CD4-positive, alpha-beta T cell treated with Interleukin-1 beta for 1 hour (primary cell): Measurements from ENCODE around the gene TSPOAP1.
A peak's percentile ranks its signal among the peaks of the same experiment; 100 is the strongest.

Experiments used
- DNase-seq, 2 donors: peaks; one replicate each; pipeline ENCODE4 v3.0.0-alpha.2; 2020 to 2022

The TSPOAP1 gene

DNA sequence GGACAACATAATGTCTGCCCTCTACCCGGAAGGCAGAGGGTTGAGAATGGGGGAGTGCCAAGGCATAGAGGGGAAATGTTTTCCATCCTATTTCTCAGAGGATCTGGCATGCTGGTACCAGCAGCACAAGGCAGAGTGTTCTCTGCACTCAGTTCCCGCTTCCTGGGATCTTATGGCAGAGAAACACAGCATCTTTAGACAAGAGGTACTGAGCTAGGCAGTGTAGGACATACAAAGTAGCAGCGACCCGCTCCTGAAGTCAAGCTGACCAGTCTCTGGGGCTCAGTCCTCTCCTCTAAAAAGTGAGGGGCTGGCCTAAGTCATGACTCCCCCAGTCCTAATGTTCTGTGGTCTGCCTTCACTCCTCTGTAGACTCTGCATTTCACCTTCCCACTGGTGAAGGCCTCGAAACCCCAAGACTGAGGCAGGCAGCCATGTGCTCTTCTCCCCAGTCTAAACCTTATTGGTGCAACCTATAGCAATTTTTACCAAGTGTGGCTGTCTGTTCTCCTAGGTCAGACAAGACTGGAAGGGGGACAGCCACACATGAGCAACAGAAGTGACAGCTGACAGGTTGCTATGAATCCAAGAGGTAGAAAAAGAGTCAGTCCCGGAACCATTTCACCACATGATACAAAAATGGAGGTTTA lies 11.3 kb upstream of the TSPOAP1 start:
- peak in 1 of 2 donors; percentile 35 for DNase-seq

DNA sequence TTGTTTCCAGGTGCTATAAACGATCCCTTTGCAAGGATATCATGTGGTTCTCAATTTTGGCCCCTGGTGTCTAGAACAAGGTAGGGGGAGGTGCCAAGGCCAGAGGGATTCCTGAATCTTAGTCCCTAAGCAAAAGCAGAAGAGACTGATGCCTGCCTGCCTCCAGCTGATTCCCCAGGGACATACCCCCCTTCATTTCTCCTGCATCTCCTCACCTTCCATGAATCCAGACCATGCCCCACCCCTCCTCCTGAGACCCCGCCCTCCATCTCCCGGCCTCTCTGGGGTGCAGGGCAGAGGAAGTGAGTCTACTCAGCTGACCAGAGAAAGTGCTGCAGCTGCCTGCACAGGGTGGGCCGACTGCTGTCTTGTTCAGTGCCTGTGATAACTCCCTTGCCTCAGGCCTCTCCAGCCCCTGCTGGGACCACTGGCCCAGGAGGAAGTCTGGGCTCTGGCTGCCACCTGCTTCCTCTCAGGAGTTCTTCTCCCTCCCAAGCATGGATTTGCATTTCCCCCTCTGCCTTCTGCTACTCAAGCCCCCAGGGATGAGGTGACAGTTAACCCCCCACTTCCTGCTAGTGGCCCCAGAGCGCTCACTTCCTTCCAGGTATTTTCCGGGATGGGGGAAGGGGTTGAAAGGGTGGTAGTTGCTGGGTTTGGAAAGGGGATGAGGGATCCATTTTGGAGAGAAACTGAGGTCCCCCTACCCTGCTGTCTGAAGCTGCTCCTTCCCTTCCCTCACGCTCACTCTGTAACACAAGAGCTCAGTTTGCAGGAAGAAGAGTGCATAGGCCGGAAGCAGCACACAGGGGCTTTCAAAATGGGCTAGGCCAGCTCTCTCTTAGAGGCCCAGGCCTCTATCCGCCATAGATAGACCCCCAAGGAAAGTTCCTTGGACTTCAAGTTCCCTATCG lies 10.5 kb upstream of the TSPOAP1 start:
- peak; percentile 44 to 70 for DNase-seq

DNA sequence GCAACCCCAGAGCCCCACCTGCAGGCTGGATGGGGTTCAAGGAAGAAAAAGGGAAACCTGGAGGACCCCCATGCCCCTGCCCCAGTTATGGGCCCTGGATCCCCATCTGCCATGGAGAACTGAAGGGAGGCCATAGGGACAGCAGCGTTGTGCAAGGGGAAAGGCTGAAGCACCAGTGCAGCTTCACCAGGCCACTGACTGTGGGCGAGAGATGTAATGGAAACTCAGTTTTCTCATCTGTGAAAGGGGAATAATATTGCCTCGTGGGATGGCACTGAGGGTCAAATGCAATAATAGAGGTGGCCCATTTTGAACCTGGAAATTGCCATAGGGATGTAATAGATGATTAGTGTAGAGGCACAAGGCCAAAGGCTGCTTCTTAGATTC lies 9.9 kb upstream of the TSPOAP1 start:
- DNase-seq, result no peak

DNA sequence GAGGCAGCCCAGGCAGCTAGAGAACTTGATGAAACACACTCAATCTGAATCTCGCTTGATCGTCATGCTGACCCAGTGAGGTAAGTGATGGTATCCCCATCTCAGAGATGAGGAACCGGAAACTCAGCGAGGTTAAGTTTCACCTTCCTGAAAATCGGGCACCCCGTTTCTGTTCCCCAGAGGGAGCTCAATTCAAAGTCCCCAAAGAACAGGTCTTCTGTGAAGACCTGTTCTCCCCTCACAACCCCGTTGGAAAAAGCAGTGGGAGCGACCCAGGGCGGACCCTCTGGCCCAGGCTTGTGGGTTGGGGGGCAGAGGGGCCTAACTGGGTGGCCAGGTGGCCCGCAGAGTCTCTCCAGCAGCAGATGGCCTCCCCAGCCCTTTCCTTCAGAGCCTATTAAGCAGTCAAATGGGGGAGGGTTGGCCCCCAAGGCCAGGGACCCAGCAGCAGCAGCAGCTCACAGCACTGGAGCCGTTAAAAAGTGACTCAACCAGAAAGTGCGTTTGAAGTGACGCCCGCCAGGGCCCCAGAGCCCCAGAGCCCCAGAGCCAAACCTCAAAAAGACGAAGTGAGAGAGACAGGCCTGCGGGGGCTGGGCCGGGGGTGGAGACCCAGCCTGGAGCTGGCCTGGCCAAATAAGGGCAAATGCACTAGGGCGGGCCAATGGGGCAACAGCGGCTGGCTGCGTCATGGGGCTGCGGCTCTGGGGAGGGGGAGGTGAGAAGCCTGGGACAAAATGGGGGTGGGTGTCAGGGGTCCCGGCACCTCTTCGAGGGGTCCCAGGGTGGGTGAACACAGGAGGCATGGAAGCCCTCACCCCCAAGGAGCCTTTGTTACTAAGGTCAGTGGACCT lies 9.2 kb upstream of the TSPOAP1 start:
- DNase-seq, result peak; percentile 92 to 95

DNA sequence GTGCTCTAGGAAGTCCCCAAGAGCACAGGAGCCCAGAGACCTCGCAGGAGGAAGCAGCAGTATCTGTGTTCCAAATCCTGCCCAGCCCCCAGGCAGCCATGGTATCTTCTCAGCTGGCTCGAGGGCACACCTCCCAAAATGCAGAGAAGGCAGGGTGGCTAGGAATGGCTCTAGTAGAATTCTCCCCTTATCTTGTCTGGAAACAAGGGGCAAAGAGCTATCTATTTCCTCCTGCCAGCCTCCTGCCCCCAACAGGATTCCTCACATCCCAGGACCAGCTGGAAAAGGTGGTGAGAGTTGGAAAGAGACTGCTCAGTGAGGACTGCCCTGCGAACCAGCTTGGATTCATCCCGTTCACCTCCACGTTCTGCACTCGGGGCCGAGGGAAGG lies 8.6 kb upstream of the TSPOAP1 start:
- peak; percentile 71 to 73 for DNase-seq

DNA sequence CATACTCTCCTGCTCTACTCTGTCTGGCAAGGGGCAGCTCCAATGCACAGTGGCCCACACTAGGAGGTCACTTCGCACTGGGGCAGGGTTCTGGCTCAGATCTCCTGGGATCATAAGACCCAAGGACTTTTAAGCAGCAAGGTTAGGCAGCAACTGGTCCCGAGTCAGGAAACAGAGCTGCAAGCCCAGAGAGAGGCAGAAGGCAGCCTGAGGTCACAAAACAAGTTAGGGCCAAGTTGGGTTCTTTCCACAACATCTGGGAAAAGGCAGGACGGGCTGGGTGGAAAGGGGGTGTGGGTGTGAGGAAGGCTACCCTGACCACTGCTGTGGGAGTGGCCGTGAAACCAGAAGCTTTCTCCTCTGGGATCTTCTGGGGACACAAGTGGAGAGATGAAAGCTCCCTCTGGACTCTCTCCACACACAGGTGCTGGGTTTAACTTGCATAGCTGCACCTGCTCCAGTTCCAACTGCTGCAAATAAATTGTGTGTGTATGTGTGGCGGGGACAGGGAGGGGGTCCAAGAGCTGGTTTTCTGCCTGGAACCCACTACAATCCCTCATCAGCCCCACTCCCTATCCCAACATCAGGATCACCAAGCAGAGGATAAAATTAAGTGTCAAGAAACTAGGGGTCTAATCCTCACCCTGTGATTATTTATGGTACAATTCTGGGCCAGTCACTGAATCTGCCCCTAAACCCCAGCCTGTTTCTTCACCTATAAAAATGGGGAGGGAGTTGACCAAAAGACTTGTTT lies 8.0 kb upstream of the TSPOAP1 start:
- DNase-seq, result no peak

DNA sequence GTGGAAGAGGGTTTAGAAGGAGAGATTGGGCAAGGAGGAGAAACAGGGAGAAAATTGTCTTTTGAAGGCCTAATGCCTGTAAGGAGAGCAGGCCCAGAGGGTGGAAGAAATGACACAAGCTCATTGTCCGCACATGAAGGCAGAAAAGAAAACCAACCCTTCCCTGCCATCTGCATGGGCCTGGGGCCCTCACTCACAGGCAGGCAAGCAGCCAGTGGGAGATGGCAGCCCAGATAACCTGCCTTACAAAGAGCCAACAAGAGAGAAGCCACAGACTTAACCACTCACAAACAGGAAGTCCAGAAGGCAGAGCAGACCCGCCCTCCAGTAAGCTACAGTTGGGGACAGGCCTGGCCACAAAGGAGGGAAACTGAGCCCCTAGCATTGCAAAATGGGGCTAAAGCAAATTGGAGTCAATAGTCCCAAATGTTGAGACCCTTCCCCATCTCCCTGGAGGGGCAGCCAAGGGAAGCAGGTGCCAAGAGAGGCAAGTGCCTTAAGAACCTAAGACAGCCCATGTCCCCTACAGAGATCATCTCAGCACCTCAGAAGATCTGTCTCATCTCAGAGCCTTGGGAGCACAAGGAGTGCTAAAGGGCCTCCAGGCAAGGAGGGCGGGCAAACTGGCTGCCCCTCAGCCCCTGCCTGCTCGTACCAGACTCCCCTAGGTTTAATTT lies 7.3 kb upstream of the TSPOAP1 start:
- DNase-seq, result peak; percentile 79 to 83

DNA sequence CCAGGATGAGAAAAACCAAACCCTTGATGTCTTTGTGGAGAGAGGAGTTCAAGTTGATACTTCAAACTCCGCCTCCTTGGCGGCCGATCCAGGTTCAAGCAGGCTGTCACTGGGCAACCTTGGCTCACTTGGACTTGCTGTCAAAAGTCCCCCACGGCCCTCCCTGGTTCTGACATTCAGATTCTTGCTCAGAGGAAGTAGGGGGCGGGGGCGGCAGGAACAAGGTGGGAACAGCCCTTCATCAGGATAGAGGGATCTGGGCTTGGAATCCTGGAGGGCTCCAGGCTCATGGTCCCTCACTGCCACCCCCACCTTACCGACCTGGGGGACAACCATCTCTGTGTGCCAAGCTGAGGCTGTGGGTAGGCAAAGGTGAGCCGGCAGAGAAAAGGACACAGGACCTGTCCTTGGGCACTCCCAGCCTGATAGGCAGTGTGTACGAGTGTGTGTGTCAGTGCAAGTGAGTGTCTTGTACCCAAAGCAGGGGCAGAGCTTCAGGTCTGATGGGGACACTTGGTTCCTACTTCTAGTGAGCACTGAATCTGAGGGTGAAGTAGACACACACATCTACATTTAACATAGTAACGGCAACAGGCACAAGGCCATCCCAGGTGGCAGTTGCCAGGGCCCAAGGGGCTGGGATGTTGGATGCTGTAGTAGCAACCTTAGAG lies 6.6 kb upstream of the TSPOAP1 start:
- peak in 1 of 2 donors; percentile 34 for DNase-seq

DNA sequence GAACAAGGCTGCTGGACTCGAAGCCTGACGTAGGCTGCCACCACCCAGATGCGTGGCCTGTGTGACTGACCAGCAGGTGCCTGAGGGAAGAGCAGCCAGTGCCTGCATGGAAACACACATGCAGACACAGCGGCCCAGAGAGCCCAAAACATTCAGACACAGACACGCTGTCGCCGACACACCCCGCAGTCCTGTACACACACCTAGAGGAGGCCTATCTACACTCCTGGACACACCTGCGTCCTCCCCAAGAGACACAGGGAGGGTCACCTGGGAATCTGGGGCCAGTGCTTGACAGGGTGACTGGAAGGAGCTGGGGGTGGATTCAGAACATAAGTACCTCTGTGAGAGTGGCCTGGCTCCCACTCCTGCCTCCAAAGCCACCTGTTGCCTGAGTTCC lies 6.1 kb upstream of the TSPOAP1 start:
- DNase-seq, result no peak

DNA sequence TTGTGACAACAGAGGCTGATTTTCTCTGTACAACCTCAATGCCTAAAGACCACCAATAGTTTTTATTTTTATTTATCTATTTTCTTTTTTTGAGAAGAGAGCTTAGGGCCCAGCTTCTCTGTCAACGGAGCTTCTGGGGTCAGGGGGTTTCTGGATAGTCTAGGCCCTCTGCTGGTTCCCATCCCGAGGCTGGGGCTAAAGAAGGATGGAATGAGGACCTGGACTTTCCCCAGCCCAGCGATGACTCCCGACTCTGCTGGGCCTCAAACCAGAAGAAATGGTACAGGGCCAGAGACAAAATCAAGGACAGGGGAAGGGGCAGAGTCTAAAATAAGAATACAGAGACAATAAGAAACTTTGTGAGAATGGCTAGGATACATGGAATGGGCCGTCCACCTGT lies 5.7 kb upstream of the TSPOAP1 start:
- DNase-seq, result no peak

DNA sequence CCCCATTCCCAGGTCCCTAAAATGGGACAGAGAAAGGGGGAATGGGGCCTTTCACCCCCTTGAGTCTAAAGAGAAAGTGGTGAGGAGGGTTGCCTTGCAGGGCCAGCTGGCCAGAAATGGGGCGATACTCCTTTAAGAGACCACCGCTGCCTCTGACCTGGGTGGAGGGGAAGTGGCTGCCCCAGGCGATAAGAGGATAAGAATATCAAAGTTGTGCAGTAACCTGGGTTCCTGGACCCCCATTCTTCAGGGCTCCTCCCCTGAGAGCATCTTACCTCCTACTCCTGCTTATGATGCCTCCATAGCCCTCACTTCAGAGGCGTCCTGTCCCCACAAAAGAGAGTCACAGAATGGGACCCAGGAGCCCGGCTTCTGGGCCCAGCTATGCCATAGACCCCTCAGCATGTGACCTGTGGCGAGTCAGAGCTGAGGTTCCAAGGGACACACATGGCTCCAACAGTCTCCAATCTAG lies 5.2 kb upstream of the TSPOAP1 start:
- DNase-seq, result peak in 1 of 2 donors; percentile 37

DNA sequence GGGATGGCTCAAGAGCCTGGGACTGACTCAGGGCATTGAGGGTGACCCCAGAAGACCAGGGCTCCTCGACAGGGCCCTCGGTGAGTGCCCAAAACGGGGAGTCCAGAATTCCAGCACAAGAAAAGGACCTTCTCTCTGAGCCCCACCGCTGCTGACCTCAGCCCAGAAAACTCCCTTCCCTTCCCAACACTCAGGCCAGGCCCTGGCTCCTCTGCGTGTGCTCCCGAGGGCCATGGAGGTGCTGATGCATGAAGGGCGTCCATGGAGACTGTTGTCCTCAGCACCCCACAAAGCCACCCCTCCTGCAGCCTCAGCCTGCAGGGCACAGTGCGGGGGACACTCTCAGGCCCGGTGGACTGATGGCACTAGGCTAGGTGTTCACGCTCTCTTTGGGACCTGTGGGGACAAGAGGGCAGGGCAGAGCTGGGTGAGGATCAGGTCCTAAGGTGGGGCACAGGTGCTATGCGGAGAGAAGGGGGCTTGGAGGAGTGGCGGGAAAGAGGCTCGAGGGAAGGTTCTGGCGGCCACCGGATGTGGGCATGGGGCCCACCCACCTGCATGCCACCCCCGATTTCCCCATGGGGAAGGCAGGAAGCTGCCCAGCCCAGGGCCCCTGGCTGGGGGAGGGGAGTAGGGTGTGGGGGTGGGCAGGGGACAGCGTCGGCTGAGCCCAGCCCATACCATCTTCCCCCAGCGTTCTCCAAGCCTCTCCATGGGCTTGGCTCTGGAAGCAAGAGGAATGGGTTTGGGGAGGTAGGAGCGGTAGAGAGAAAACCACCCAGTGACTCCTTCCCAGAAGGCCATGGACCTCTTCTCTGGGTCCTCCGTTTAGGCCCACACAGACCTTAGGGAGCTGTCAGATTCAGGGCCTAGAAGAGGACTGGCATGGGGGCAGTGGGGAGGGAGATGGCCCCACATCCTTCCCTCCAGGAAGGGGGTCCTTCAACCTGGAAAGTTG lies 4.5 kb upstream of the TSPOAP1 start:
- peak in 1 of 2 donors; percentile 50 for DNase-seq

DNA sequence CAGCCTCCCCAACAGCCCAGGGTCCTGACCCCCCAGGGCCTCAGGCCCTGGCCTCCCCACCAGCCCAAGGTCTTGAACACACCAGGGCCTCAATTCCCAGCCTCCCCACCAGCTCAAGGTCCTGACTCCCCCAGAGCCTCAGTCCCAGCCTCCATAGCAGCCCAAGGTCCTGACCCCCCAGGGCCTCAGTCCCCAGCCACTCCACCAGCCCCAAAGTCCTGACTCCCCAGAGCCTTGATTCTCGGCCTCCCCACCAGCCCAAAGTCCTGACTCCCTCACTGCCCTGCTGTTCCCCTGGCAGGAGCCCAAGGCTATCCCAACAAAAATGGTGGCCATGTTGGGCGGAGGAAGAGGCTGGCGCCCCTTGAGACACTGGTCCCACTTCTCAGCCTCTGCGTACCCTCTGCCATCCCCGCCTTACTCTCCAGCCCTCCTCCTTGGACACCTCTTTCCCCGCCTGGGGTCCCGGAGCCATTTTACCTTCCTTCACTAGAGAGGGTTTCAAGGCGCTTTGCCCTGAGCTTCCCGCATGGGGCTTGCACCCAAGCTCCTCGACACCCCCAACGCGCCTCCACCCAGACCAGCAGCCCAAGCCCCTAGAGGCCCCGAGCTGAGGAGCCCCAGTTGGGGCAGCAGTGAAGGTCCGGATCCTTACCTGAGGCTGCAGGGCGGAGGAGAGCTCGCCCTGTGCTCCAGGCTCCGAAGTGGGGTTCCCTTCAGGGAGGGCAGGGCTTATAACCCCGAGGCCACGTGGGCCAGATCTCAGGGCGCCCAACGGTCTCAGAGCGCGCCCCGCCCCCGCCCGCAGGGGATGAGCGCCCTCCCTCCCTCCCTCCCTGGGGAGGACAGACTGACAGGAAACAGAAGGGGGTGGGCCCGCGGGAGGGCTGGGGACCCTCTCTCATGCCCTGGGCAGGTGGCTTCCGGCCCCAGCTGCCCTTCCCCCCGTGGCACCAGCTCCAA lies 3.5 kb upstream of the TSPOAP1 start:
- peak; percentile 91 to 93 for DNase-seq

DNA sequence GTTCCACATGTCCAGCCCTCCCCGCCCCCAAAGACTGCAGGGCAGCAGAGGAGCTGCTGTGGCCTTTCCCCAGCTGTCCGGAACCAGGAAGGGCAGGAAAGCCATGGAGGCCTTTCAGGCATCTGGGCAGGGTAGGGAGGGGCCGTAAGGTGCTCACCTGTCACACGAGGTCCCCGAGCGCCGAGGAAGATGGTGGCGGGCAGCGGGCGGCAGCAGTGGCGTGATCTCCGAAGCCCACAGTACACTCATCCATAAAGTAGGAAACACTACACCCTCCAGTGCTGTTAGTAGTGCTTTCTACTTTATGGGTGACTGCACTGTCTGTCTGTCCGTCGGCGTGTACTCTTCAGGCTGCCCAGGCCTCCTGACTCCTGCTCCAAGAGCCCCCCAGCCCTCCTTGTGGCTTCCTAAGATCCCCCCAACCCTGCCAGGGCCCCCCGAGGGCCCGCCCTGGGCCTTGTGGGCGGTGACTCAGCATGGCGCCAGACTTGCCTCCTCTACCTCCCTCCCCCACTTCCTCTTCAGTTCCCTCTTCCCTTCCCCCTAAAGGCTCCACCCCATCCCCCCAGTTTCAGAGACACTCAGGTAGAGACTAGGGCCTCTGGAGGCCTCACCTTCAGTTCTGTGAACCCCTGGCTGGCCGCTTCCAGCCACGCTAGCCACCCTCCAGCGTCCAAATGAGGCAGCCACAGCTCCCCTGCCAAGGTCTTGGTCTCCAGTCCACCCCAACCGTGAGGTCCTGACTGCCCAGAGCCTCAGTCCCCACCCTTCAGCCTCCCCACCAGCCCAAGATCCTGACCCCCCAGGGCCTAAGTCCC lies 2.6 kb upstream of the TSPOAP1 start:
- peak; percentile 75 to 81 for DNase-seq

DNA sequence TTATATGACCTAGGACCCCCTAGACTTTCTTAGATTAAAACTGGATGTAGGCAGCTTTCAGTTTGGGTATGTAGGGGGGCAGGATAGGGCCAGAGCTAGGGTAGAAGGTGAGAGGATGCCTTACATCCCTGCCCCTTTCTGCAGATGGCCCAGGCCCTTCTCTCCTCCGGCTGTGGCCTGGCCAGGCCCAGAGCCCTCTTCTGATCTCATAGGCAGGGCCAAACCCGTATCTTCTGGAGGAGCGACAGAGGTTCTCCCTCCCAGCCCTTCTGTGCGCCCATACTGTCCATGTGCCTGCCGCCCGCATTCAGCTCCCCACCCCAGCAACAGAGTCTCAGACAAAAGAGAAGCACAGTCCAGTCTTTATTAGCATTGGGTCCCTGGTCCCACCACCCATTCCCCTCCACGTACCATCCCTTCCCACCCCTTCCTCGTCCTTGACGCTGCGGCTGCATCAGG lies 2.0 kb upstream of the TSPOAP1 start:
- no peak for DNase-seq

DNA sequence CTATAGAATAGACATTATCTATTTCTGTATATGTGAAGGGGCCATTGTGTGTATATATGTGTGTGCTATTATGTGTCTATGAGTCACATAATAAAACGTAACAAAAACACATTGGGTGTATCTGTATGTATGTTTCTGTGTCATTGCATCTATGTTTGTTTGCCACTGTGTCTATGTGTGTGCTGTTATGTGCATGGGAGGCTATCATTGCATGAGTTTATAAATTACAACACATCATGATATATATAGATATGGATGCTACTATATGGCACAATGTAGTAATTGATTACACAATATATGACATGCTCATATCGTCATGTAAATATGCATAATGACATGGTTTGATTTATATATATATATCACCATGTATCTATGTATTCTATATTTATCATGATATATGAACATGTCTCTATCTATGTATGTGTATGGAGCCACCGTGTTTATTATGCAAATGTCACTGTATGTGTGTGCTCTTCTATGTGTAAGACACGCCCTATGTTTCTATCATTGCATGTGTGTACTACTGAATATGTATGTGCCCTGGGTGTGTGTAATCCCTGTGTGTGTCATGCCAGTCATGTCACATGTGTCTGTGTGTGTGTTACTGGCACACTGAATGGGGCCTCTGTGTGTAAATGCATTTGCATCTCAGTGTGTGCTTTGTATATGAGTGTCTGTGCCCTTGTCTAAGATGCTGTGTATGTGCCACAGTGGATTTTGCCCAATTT lies 1.4 kb upstream of the TSPOAP1 start:
- peak; percentile 67 to 68 for DNase-seq
